Omental fat pad (tissue), 4 donors: ENCODE measurements around the gene NDC1. TPM values are rescaled to one million over a fixed set of nuclear protein-coding genes. Genes with fewer than 3 reads are reported as not detected.

Experiments
- ATAC-seq: fragments of 150-250 bp; one replicate; pipeline ENCODE4 v1.9.1; 2016; ENCODE audit warnings: mild to moderate bottlenecking, moderate library complexity; ENCODE audit not compliant: low FRiP score
- DNase-seq: peaks from one replicate; pipeline ENCODE4 v3.0.0-alpha.2; 2019; ENCODE audit warnings: low spot score
- total RNA-seq, 4 donors: library from RNA; depleted of rRNA; stranded (reverse); fragments of >200 nt; gene quantifications; one replicate each; pipeline ENCODE4 v1.1.0, GENCODE V29; 2016
- TF ChIP-seq, protein P1 (sequence below), 3 donors: fragments of 450-650 bp; IDR thresholded peaks; one replicate each; pipeline ENCODE4 v1.5.1; 2016 to 2017; ENCODE audit warnings: antibody characterized with exemption in 3 of 3, mild to moderate bottlenecking in 3 of 3, moderate library complexity in 2 of 3

The NDC1 gene
- total RNA-seq, 4 donors from 2014 or later, result 9.2 to 16.3 (median 11.8) TPM

DNA sequence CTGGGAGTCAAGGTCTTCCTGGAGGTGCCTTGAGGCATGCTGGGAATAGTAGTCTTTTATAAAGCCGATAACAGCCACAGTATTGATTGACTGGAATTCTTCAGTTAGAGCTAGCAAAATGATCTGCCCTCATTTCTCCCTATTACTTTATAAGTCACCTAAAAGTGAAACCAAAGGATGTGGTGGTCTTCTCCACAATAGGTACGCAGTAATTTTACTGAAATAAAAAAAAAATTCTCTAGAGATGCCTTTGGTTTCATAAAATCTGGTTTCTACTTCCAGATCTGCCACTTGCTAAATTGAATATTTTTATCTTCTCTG is 518 bp upstream of the NDC1 start:
- DNase-seq (no peak), ATAC-seq (no peak)
- TF ChIP-seq, protein P1, sequence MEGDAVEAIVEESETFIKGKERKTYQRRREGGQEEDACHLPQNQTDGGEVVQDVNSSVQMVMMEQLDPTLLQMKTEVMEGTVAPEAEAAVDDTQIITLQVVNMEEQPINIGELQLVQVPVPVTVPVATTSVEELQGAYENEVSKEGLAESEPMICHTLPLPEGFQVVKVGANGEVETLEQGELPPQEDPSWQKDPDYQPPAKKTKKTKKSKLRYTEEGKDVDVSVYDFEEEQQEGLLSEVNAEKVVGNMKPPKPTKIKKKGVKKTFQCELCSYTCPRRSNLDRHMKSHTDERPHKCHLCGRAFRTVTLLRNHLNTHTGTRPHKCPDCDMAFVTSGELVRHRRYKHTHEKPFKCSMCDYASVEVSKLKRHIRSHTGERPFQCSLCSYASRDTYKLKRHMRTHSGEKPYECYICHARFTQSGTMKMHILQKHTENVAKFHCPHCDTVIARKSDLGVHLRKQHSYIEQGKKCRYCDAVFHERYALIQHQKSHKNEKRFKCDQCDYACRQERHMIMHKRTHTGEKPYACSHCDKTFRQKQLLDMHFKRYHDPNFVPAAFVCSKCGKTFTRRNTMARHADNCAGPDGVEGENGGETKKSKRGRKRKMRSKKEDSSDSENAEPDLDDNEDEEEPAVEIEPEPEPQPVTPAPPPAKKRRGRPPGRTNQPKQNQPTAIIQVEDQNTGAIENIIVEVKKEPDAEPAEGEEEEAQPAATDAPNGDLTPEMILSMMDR (IDR thresholded peaks at IDR 0.05), result no peak

DNA sequence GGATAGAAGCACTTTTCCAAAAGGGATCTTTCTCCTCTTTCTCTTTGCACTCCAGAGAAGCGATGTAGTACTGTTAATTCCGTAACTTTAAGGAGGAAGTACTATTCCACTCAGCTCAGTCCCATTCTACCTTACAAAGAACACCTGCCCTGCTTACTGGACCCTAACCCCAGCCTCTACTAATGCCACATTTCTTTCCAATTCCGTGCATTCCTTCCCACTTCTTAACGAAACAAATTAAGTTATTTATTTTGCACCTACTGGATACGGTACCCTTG is 511 bp downstream of the NDC1 start:
- DNase-seq (no peak), ATAC-seq (no peak)
- TF ChIP-seq, protein P1 (IDR thresholded peaks at IDR 0.05), result no peak

DNA sequence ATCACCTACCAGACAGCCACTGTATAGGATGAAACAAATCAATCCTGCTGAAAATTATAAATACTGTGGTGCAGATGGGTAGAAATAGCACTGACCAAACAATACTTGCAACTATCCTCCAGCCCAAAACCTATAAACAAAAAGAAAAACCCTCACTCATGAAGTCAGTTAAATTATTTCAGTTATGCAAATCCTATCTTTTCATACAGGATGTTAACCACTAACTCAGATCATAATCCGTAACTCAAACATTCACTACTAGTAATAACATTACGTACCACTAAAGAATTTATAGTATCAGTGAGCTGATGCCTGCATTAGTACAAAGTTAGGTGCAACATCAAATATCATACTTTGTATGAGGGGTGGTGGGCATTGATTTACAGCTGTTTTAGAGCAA is 2.6 kb downstream of the NDC1 start:
- TF ChIP-seq, protein P1 (IDR thresholded peaks at IDR 0.05), result no peak
- DNase-seq (no peak), ATAC-seq (no peak)

DNA sequence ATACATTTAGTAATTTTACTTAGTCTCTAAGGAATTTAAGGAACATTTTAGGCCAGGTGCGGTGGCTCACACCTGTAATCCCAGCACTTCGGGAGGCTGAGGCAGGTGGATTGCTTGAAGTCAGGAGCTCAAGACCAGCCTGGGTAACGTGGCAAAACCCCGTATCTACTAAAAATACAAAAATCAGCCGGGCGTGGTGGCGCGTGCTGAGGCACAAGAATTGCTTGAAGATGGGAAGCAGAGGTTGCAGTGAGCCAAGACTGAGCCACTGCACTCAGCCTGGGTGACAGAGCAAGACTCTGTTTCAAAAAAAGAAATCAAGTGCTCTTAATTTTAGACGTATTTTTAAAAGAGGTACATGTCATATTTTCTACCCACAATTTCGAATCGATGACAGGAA is 3.3 kb downstream of the NDC1 start:
- ATAC-seq (no peak), DNase-seq (no peak)
- TF ChIP-seq, protein P1 (IDR thresholded peaks at IDR 0.05), result no peak

DNA sequence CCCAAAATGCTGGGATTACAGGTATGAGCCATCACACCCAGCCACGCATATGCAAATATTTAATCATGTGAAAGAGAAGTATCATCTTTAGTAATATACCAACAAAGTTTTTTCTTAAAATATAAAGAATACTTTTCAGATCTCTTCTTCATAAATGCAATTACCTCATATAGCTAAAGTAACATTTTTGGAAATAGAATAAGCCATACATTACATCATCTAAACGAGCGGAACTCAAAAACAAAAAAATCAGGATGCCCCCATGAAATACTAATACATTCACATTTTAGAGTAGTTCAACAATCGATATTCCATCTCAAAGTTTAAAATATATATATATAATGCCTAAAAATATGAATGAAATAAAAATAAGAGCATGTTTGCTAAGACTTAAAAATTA is 4.7 kb downstream of the NDC1 start:
- ATAC-seq, result no peak
- TF ChIP-seq, protein P1 (IDR thresholded peaks at IDR 0.05), result no peak
- no peak for DNase-seq

DNA sequence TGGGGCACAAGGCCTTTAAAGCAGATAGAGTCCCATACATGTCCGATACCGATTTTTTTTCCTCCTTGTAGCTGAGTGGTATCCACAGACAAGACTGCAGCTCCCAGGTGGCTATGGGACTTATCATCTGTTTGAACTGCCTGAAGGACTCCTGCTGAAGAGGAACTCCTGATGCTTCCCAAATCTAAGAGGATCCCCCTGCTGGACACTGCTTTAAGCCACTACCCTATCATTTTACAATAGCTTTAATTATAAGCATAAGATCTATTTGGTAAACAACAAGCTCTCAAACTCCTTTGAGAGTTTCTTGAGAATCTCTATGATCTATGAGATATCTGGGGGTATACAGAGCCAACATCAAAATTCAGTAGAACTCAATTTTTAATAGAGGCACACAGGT is 11.7 kb downstream of the NDC1 start:
- no peak for DNase-seq
- no peak for ATAC-seq
- TF ChIP-seq, protein P1 (IDR thresholded peaks at IDR 0.05), result no peak

DNA sequence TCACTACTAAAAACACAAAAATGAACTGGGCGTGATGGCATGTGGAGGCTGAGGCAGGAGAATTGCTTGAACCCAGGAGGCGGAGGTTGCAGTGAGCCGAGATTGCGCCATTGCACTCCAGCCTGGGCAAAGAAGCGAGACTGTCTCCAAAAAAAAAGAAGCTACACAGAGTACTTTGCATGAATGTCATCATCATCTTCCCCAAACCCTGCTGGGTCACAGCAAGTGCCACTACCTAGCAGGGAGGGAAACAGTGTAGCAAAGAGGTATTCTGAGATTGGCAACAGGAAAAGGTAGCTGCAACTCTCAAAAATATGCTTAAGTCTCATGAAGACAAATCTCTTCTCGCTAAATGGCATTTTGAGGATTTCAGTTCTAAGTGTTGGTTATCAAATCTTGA is 12.8 kb downstream of the NDC1 start:
- TF ChIP-seq, protein P1 (IDR thresholded peaks at IDR 0.05), result no peak
- DNase-seq (no peak), ATAC-seq (no peak)
